Measurements from ENCODE around the gene DHX36.

DNA sequence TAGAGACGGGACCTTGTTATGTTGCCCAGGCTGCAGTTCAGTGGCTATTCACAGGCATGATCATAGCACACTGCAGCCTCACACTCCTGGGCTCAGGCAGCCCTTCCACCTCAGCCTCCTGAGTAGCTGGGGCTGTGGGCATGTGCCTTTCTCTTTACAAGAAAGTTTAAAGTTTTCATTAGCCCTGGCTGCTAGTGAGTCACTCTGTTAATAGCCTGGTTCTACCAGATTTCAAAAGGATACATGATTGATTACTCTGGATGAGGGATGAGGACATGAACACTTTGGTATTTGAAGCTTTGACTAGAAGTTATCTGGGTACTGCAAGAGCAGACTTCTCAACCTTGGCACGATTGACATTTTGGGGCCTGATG is 95.1 kb downstream of the DHX36 start:
- no peak for TF ChIP-seq POLR2AphosphoS5 (IDR thresholded peaks at IDR 0.05)
- TF ChIP-seq, protein P1, sequence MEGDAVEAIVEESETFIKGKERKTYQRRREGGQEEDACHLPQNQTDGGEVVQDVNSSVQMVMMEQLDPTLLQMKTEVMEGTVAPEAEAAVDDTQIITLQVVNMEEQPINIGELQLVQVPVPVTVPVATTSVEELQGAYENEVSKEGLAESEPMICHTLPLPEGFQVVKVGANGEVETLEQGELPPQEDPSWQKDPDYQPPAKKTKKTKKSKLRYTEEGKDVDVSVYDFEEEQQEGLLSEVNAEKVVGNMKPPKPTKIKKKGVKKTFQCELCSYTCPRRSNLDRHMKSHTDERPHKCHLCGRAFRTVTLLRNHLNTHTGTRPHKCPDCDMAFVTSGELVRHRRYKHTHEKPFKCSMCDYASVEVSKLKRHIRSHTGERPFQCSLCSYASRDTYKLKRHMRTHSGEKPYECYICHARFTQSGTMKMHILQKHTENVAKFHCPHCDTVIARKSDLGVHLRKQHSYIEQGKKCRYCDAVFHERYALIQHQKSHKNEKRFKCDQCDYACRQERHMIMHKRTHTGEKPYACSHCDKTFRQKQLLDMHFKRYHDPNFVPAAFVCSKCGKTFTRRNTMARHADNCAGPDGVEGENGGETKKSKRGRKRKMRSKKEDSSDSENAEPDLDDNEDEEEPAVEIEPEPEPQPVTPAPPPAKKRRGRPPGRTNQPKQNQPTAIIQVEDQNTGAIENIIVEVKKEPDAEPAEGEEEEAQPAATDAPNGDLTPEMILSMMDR (IDR thresholded peaks at IDR 0.05 in 8 of 11, conservative IDR thresholded peaks at IDR 0.05 in 3 of 11) = no peak
